VCaP (cell line): ENCODE data around the gene FBXL4.

Experiments
- H3K27ac ChIP-seq: fragments of 450-650 bp; 2 replicates; pipeline ENCODE4 v1.5.1; 2017
- CTCF ChIP-seq: fragments of 450-650 bp; conservative IDR thresholded peaks from 2 replicates; pipeline ENCODE4 v1.5.1; 2017; ENCODE audit warnings: mild to moderate bottlenecking, moderate library complexity

FBXL4 gene

GRCh38 chr6:98970469-98970868 lies 22.7 kb upstream of the FBXL4 start:
- no peak for TF ChIP-seq CTCF
- H3K27ac ChIP-seq = no peak overlapping the region

- TF ChIP-seq CTCF = no peak
- H3K27ac ChIP-seq = no peak overlapping the region
Observed at GRCh38 chr6:98967616-98968015, 19.9 kb upstream of the FBXL4 start.

- no peak overlapping the region for H3K27ac ChIP-seq
- TF ChIP-seq CTCF = no peak
Observed at GRCh38 chr6:98959631-98960030, 11.9 kb upstream of the FBXL4 start.

GRCh38 chr6:98958776-98959175 lies 11.0 kb upstream of the FBXL4 start:
- no peak for TF ChIP-seq CTCF
- H3K27ac ChIP-seq = no peak overlapping the region; the same call in 1 of the 2 replicates

GRCh38 chr6:98957450-98957849 lies 9.7 kb upstream of the FBXL4 start:
- no peak overlapping the region; the same call in 1 of the 2 replicates for H3K27ac ChIP-seq
- TF ChIP-seq CTCF = no peak

GRCh38 chr6:98949589-98949988 lies 1.8 kb upstream of the FBXL4 start:
- no peak for TF ChIP-seq CTCF
- H3K27ac ChIP-seq = no peak overlapping the region

GRCh38 chr6:98946879-98947410 lies 801 bp downstream of the FBXL4 start:
- no peak for TF ChIP-seq CTCF
- H3K27ac ChIP-seq = peak overlapping the region; percentile 90
